ENCODE measurements around the gene ESPNL.

Gene ESPNL

GRCh38 chr2:238097988-238098871 is 1.9 kb upstream of the ESPNL start:
- DNase-seq (ENCODE audit: low read depth), result no peak

GRCh38 chr2:238098901-238099713 is 1.0 kb upstream of the ESPNL start:
- no peak for DNase-seq (ENCODE audit: low read depth)

- no peak for DNase-seq (ENCODE audit: low read depth)
These were observed 459 bp upstream of the ESPNL start for GRCh38 chr2:238099714-238100048.

- no peak for DNase-seq (ENCODE audit: low read depth)
These were observed 956 bp downstream of the ESPNL start for GRCh38 chr2:238100821-238101771.

GRCh38 chr2:238101891-238102841 is 2.0 kb downstream of the ESPNL start:
- no peak for DNase-seq (ENCODE audit: low read depth)

- DNase-seq (ENCODE audit: low read depth), result no peak
These were observed 2.7 kb downstream of the ESPNL start for GRCh38 chr2:238102865-238103264.

GRCh38 chr2:238103465-238104225 is 3.5 kb downstream of the ESPNL start:
- no peak for DNase-seq (ENCODE audit: low read depth)

GRCh38 chr2:238104226-238104690 is 4.1 kb downstream of the ESPNL start:
- DNase-seq (ENCODE audit: low read depth), result no peak

GRCh38 chr2:238104691-238105371 is 4.7 kb downstream of the ESPNL start:
- no peak for DNase-seq (ENCODE audit: low read depth)

GRCh38 chr2:238105506-238106338 is 5.6 kb downstream of the ESPNL start:
- no peak for DNase-seq (ENCODE audit: low read depth)

- DNase-seq (ENCODE audit: low read depth), result no peak
These were observed 6.2 kb downstream of the ESPNL start for GRCh38 chr2:238106339-238106697.

- DNase-seq (ENCODE audit: low read depth), result no peak
These were observed 6.8 kb downstream of the ESPNL start for GRCh38 chr2:238106698-238107524.

- no peak for DNase-seq (ENCODE audit: low read depth)
These were observed 7.6 kb downstream of the ESPNL start for GRCh38 chr2:238107525-238108422.

- no peak for DNase-seq (ENCODE audit: low read depth)
These were observed 8.5 kb downstream of the ESPNL start for GRCh38 chr2:238108423-238109183.

GRCh38 chr2:238113611-238114010 is 13.5 kb downstream of the ESPNL start:
- no peak for DNase-seq (ENCODE audit: low read depth)

- DNase-seq (ENCODE audit: low read depth), result no peak
These were observed 14.2 kb downstream of the ESPNL start for GRCh38 chr2:238114331-238114841.
